ENCODE data around the gene SMIM5.

The SMIM5 gene

GRCh38 chr17:75617675-75618074 lies 15.6 kb upstream of the SMIM5 start:
- no peak for TF ChIP-seq Cebpa-rat (IDR thresholded peaks at IDR 0.05)
- Histone ChIP-seq H3K27ac (no peak overlapping the region), H3K9ac (no peak overlapping the region), H3K36me3 (peaks cover 86 to 100% (median 98%) of the 10 kb centered on the region in 11 experiments), H3K9me3 (replicated peaks in 1 of 11) (no peaks in the 10 kb centered on the region), H3K4me2 (no peak overlapping the region), H3K27me3 (no peaks in the 10 kb centered on the region), H4K20me1 (peaks cover 0 to 94% (median 0%) of the 10 kb centered on the region in 11 experiments; a peak in 7 of 22 replicates), H3K4me3 (no peak overlapping the region), H3K4me1 (no peaks in the 10 kb centered on the region)

- H3K9ac ChIP-seq = no peak overlapping the region
- no peak overlapping the region for H3K4me3 ChIP-seq
- peaks cover 0 to 14% (median 9%) of the 10 kb centered on the region in 10 experiments; a peak in 15 of 20 replicates for H3K4me1 ChIP-seq
These were observed 13.5 kb upstream of the SMIM5 start for GRCh38 chr17:75619506-75620431.

GRCh38 chr17:75621489-75621888 lies 11.7 kb upstream of the SMIM5 start:
- Histone ChIP-seq H3K27ac (no peak overlapping the region; a peak in 1 of 22 replicates), H3K4me1 (peaks cover 12 to 31% (median 26%) of the 10 kb centered on the region in 10 experiments), H4K20me1 (peaks cover 0 to 91% (median 14%) of the 10 kb centered on the region in 11 experiments; a peak in 17 of 22 replicates), H3K4me3 (no peak overlapping the region), H3K27me3 (no peaks in the 10 kb centered on the region), H3K36me3 (peaks cover 74 to 100% (median 97%) of the 10 kb centered on the region in 11 experiments), H3K9ac (no peak overlapping the region), H3K9me3 (replicated peaks in 1 of 11) (no peaks in the 10 kb centered on the region), H3K4me2 (no peak overlapping the region)
- TF ChIP-seq Cebpa-rat (IDR thresholded peaks at IDR 0.05) = no peak

More at GRCh38 chr17:75619506-75620431, 13.5 kb upstream of the SMIM5 start:
- no peak for TF ChIP-seq Cebpa-rat (IDR thresholded peaks at IDR 0.05)
- Histone ChIP-seq H3K9me3 (replicated peaks in 1 of 11) (no peaks in the 10 kb centered on the region), H3K27ac (no peak overlapping the region), H3K36me3 (peaks cover 72 to 100% (median 98%) of the 10 kb centered on the region in 11 experiments), H3K27me3 (no peaks in the 10 kb centered on the region), H4K20me1 (peaks cover 0 to 91% (median 5%) of the 10 kb centered on the region in 11 experiments; a peak in 7 of 22 replicates), H3K4me2 (no peak overlapping the region)

GRCh38 chr17:75622076-75622475 lies 11.2 kb upstream of the SMIM5 start:
- Histone ChIP-seq H3K4me1 (peaks cover 18 to 37% (median 32%) of the 10 kb centered on the region in 10 experiments), H3K4me3 (no peak overlapping the region), H3K9me3 (replicated peaks in 1 of 11) (no peaks in the 10 kb centered on the region), H3K4me2 (no peak overlapping the region), H3K27me3 (no peaks in the 10 kb centered on the region), H3K36me3 (peaks cover 71 to 100% (median 97%) of the 10 kb centered on the region in 11 experiments), H4K20me1 (peaks cover 0 to 91% (median 18%) of the 10 kb centered on the region in 11 experiments; a peak in 17 of 22 replicates), H3K27ac (no peak overlapping the region; a peak in 1 of 22 replicates), H3K9ac (peak overlapping the region in 2 of 11 experiments; percentile 8 to 24; a peak in 1 of 22 replicates)
- no peak for TF ChIP-seq Cebpa-rat (IDR thresholded peaks at IDR 0.05)

- H3K4me1 ChIP-seq = peaks cover 21 to 45% (median 39%) of the 10 kb centered on the region in 10 experiments
- H3K36me3 ChIP-seq = peaks cover 68 to 100% (median 94%) of the 10 kb centered on the region in 11 experiments
- no peak for TF ChIP-seq Cebpa-rat (IDR thresholded peaks at IDR 0.05)
- H4K20me1 ChIP-seq = peaks cover 0 to 88% (median 19%) of the 10 kb centered on the region in 11 experiments; a peak in 17 of 22 replicates
- H3K9ac ChIP-seq = no peak overlapping the region
- no peak overlapping the region for H3K4me3 ChIP-seq
- no peak overlapping the region for H3K4me2 ChIP-seq
- peak overlapping the region in 1 of 11 experiments; percentile 20; a peak in 1 of 22 replicates for H3K27ac ChIP-seq
- no peaks in the 10 kb centered on the region for H3K9me3 ChIP-seq (replicated peaks in 1 of 11)
- no peaks in the 10 kb centered on the region for H3K27me3 ChIP-seq
These were observed 10.4 kb upstream of the SMIM5 start for GRCh38 chr17:75622771-75623273.

- Histone ChIP-seq H3K9me3 (replicated peaks in 1 of 11) (no peaks in the 10 kb centered on the region), H3K4me1 (peaks cover 21 to 50% (median 45%) of the 10 kb centered on the region in 10 experiments), H3K27ac (0 out of 22 replicates have a peak overlapping the region, but pooled peaks of 1 of the 11 experiments have one; percentile 20), H4K20me1 (peaks cover 0 to 92% (median 19%) of the 10 kb centered on the region in 11 experiments; a peak in 17 of 22 replicates), H3K4me2 (no peak overlapping the region), H3K27me3 (no peaks in the 10 kb centered on the region), H3K36me3 (peaks cover 63 to 100% (median 90%) of the 10 kb centered on the region in 11 experiments), H3K9ac (no peak overlapping the region), H3K4me3 (no peak overlapping the region)
- TF ChIP-seq Cebpa-rat (IDR thresholded peaks at IDR 0.05) = no peak
These were observed 9.8 kb upstream of the SMIM5 start for GRCh38 chr17:75623386-75623785.

GRCh38 chr17:75624021-75624420 lies 9.2 kb upstream of the SMIM5 start:
- Histone ChIP-seq H4K20me1 (peaks cover 0 to 94% (median 19%) of the 10 kb centered on the region in 11 experiments; a peak in 17 of 22 replicates), H3K9me3 (replicated peaks in 1 of 11) (no peaks in the 10 kb centered on the region), H3K27ac (peak overlapping the region in 2 of 11 experiments; percentile 6 to 79; a peak in 2 of 22 replicates), H3K36me3 (peaks cover 56 to 99% (median 84%) of the 10 kb centered on the region in 11 experiments), H3K4me2 (peak overlapping the region in 3 of 11 experiments; percentile 67 to 97 (median 91); a peak in 5 of 22 replicates), H3K9ac (peak overlapping the region in 2 of 11 experiments; percentile 22 to 23; a peak in 3 of 22 replicates), H3K4me1 (peaks cover 21 to 57% (median 51%) of the 10 kb centered on the region in 10 experiments), H3K4me3 (no peak overlapping the region), H3K27me3 (no peaks in the 10 kb centered on the region)
- TF ChIP-seq Cebpa-rat (IDR thresholded peaks at IDR 0.05) = no peak

- H3K4me1 ChIP-seq = peaks cover 21 to 65% (median 59%) of the 10 kb centered on the region in 10 experiments
- peak overlapping the region in 5 of 11 experiments; percentile 6 to 83 (median 74); a peak in 7 of 22 replicates for H3K27ac ChIP-seq
- H3K27me3 ChIP-seq = no peaks in the 10 kb centered on the region
- H4K20me1 ChIP-seq = peaks cover 0 to 93% (median 19%) of the 10 kb centered on the region in 11 experiments; a peak in 17 of 22 replicates
- H3K36me3 ChIP-seq = peaks cover 48 to 95% (median 76%) of the 10 kb centered on the region in 11 experiments
- H3K4me2 ChIP-seq = peak overlapping the region in 8 of 11 experiments; percentile 67 to 97 (median 90); a peak in 16 of 22 replicates
- peak overlapping the region in 6 of 11 experiments; percentile 9 to 72 (median 51); a peak in 5 of 22 replicates for H3K9ac ChIP-seq
- no peak overlapping the region; a peak in 1 of 20 replicates for H3K4me3 ChIP-seq
- no peaks in the 10 kb centered on the region for H3K9me3 ChIP-seq (replicated peaks in 1 of 11)
- TF ChIP-seq Cebpa-rat (IDR thresholded peaks at IDR 0.05) = no peak
These were observed 8.4 kb upstream of the SMIM5 start for GRCh38 chr17:75624714-75625345.

All from BLaER1 treated with 17β-estradiol and CSF1 and Interleukin-3, amounts not matched to agents 10 nM and 100 nM (cell line).